HK-2 (cell line): ENCODE data around the gene QSOX2.

Experiments used
- DNase-seq: peaks from one replicate; pipeline ENCODE4 v3.0.0-alpha.2; 2018; ENCODE audit not compliant: unreplicated experiment

Gene QSOX2

GRCh38 chr9:136223871-136224640 lies 21.6 kb downstream of the QSOX2 start:
- DNase-seq = no peak

GRCh38 chr9:136222906-136223285 lies 22.7 kb downstream of the QSOX2 start:
- DNase-seq = no peak

- no peak for DNase-seq
Observed at GRCh38 chr9:136222166-136222905, 23.3 kb downstream of the QSOX2 start.

- peak; percentile 80 for DNase-seq
Observed at GRCh38 chr9:136220017-136220729, 25.4 kb downstream of the QSOX2 start.

- DNase-seq = no peak
Observed at GRCh38 chr9:136219276-136219675, 26.3 kb downstream of the QSOX2 start.

- no peak for DNase-seq
Observed at GRCh38 chr9:136218673-136219072, 26.9 kb downstream of the QSOX2 start.

- no peak for DNase-seq
Observed at GRCh38 chr9:136218271-136218670, 27.3 kb downstream of the QSOX2 start.

- DNase-seq = no peak
Observed at GRCh38 chr9:136216541-136217244, 28.9 kb downstream of the QSOX2 start.

GRCh38 chr9:136213733-136214132 lies 31.9 kb downstream of the QSOX2 start:
- no peak for DNase-seq

GRCh38 chr9:136212345-136212950 lies 33.2 kb downstream of the QSOX2 start:
- no peak for DNase-seq

GRCh38 chr9:136211441-136212344 lies 33.9 kb downstream of the QSOX2 start:
- DNase-seq = no peak

- DNase-seq = no peak
Observed at GRCh38 chr9:136211006-136211405, 34.6 kb downstream of the QSOX2 start.

GRCh38 chr9:136210276-136210675 lies 35.3 kb downstream of the QSOX2 start:
- no peak for DNase-seq

GRCh38 chr9:136209786-136210185 lies 35.8 kb downstream of the QSOX2 start:
- DNase-seq = no peak

- no peak for DNase-seq
Observed at GRCh38 chr9:136209232-136209631, 36.4 kb downstream of the QSOX2 start.

- no peak for DNase-seq
Observed at GRCh38 chr9:136208675-136209074, 36.9 kb downstream of the QSOX2 start.

GRCh38 chr9:136207616-136208015 lies 38.0 kb downstream of the QSOX2 start:
- no peak for DNase-seq

GRCh38 chr9:136206602-136207275 lies 38.9 kb downstream of the QSOX2 start:
- DNase-seq = no peak

- DNase-seq = no peak
Observed at GRCh38 chr9:136205707-136205992, 40.0 kb downstream of the QSOX2 start.
